HPDE6-E6E7 (cell line): Measurements from ENCODE around the gene DCST1.

Experiments used
- DNase-seq: peaks from one replicate; pipeline ENCODE4 v3.0.0; 2011; ENCODE audit warnings: missing footprints; ENCODE audit errors: extremely low spot score

The DCST1 gene

DNA sequence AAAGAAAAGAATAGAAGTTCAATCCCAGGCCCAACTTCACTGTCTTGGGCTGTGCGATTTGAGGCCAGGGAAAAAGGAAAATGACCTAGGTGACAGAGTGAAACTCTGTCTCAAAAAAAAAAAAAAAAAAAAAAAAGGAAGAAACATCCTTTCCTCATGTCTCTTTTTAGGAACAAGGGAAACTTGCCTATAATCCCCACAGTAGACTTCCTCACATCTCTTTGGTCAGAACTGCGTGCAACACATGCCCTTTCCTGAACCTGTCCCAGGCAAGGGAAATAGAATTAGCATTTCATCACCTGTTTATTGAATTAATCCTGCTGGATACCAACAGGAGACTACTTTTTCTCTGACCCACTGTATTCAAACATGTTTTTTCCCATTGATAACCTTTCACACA lies 2.3 kb downstream of the DCST1 start:
- DNase-seq = no peak

- DNase-seq = no peak
Measured at GRCh38 chr1:155037043-155037442, 3.4 kb downstream of the DCST1 start.

DNA sequence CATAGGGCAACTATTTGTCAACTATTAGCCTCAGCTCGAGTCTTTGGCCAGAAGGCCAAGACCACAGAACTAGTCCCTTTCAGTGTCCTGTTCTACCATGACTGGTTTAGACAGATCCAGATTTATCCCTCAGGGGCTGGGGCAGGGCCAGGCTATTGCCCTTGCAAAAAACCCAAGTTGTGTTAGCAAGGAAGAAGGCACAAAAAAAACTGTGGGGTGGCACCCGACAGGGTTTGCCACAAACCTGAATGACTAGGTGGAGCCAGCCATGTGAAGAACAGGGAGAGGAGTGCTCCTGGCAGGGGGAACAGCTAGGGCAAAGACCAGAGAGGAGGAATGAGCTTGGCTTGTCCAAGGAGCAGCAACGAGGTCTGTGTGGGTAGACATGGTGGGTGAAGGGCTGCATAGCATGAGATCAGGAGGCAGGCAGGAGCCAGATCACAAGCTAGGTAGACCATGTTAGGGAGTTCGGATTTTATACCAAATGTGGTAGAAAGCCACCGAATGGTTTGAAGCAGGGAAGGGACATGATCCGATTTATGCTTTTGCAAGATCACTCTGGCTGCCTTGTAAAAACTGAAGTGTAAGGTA lies 4.3 kb downstream of the DCST1 start:
- DNase-seq = no peak

DNA sequence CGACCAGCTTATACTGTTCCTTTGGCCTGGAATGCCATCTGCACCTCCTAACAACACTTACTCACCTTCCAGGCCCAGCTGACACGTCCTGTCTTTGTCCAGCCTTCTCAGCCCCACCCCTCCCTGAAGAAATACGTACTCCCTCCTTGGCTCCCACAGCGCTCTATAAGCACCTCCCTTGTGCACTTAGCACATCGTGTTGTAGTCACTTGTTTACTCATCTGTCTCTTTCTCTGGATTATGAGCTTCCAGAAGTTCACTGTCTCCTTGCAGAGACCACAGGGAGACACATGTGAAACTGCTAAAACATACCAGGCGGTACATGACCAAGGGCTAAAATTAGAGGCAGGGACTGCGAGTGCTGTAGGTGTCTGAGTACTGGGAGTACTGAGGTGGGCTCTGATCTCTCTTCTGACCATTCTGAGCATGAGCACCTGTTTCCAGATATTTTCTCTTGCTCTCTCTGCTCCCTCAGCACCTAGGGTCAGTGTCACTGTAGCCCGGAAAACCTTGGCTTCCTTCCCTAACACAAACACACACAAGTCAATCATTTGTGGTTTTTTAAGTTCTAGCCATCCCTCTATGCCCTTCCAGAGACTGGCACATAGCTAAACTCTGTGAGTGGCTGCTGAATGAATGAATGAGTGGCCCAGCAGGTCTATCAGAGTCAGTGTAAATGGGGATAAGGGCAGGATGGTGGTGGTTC lies 5.1 kb downstream of the DCST1 start:
- peak; percentile 82 for DNase-seq

DNA sequence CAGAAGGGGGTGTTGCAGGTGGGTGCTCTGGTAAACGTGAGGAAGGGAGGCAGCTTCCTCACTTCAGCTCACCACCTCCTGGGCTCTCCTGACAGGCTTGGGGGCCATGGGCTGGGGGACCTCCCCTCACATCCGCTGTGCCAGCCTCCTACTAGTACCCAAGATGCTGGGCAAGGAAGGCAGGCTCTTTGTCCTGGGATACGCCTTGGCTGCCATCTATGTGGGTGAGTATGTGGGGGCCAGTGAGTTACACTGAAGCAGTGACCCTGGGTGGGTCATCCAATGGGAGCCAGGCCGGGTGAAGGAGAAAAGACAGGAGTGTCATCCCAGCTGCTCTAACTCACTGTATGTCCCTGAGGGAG lies 5.7 kb downstream of the DCST1 start:
- no peak for DNase-seq

DNA sequence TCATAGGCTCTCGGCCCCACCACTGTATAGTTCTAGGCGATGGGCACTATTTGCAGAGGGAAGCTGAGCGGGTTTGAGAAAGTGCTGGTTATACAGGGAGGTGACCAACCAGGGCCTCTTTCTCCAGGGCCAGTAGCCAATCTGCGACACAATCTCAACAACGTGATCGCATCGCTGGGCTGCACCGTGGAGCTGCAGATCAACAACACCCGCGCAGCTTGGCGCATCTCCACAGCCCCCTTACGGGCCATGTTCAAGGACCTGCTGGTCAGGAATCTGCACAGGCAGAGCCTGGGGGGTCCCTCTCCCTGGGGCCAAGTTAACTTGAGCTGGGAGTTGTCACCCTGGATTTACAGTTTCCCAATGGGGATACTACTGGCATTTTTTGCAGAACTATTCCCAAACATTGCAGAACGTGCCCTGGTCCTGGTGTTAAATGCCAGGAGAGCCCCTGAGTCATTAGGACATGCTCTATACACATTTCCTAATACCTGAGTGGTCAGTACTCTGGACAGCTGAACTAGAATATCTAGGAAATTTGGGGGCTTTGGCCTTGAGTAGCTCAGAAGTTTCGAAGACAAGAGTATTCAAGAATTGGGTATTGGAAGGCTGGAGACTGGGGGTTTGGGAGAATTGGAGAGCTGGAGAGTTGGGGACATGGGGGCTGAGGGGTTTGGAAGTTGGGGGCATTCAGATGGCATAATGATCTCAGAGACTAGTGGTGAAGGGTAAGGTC lies 6.9 kb downstream of the DCST1 start:
- DNase-seq = no peak

DNA sequence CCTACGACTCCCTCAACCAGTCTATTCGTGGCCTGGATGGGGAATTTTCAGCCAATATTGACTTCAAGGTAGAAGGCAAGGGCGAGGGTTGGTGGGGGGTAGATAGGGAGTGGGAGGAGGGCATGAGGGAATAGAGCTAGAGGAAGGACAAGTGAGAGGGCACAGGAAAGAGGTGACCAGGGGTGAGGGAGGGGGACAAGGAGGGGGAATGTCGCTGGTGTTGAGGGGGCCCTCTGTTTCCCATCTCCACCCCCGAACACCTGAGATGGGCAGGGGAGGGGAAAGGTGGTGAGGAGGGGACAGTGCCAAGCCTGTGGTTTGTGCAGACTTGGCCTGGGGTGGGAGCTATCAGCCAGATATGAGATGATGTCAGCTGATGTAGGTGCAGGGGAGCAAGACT lies 9.2 kb downstream of the DCST1 start:
- no peak for DNase-seq

GRCh38 chr1:155043301-155043702 lies 9.7 kb downstream of the DCST1 start:
- no peak for DNase-seq

GRCh38 chr1:155043793-155044192 lies 10.2 kb downstream of the DCST1 start:
- DNase-seq = no peak

GRCh38 chr1:155044365-155044764 lies 10.7 kb downstream of the DCST1 start:
- DNase-seq = no peak

GRCh38 chr1:155044812-155045657 lies 11.4 kb downstream of the DCST1 start:
- peak; percentile 70 for DNase-seq

GRCh38 chr1:155048449-155049334 lies 15.1 kb downstream of the DCST1 start:
- no peak for DNase-seq

GRCh38 chr1:155049651-155050559 lies 16.3 kb downstream of the DCST1 start:
- no peak for DNase-seq

DNA sequence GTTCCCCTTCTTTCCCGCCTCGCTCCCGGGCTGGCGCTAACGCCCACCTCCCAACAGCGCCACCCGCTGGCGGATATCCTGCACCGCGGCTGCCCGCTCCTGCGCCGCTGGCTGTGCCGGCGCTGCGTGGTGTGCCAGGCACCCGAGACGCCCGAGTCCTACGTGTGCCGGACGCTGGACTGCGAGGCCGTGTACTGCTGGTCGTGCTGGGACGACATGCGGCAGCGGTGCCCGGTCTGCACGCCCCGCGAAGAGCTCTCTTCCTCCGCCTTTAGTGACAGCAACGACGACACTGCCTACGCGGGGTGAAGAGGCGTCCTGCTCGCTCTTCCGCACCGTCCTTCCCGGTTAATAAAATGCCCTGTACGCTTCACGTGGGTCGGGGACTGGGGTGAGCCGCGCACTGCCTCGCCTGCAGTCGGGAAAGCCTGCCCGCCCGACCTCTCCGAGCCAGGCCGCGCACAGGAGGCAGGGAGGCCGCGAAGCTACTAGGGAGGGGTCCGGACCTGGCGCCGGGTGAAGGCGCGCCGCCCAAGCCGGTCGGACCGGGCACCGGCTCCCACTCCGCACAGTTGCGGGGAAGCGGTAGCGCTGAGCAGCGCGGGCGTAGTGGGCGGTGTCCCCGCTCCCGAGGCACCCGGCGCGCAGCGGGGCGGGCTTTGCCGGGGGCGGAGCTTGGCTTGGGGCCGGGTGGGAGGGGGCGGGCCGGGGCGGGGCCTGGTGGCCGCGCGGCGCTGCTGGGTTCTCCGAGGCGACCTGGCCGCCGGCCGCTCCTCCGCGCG lies 17.1 kb downstream of the DCST1 start, which contains the start of gene ADAM15:
ADAM15 (plus strand) TSS at position 757 of the 782 bp plus-strand sequence. CDS start 71 bp downstream, outside the sequence.
- DNase-seq = peak; percentile 79

DNA sequence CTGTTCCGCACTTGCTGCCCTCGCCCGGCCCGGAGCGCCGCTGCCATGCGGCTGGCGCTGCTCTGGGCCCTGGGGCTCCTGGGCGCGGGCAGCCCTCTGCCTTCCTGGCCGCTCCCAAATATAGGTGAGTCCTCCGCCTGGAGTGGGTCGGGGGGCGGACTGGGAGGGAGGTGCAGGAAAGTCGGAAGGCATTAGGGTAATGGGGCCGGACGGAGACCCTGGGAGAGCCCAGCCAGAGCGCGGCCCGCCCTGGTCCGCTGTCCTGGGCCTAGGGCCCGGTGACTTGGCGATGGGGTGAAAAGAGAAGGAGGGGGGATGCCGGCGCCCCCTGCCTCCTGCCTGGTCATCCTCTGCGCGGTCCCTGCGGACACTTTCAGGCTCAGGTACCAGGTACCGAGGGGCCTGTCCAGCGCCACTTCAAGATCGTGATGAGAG lies 17.7 kb downstream of the DCST1 start:
- DNase-seq = no peak

DNA sequence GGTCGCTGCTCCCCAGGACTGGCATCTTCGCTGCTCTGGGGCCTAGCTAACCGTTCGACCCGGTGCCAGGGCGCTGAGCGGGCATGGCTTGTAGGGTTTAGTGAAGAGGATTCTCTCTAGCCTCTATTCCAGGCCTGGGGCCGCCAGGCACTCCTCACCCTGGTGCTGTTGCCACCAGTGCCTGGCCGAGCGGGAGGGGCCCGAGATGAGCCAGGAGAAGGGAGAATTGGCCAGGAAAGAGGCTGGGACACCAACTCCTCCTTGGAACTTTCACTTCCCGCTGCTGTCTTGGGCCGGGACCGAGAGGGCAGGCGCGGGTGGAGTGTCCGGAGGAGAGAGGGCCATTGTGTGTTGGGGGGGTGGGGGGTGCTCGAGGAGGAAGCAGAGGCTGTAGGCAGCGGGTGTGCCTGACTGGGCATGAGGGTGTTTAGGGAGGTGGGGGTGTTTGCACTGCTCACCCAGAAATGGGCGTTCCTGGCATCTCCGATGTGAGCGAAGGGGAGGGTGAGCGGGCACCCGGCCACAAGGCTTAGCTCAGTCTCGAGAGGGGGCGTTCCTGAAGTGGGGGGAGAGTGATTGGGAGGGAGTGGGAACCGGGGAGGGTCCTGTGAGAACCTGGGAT lies 18.3 kb downstream of the DCST1 start:
- DNase-seq = peak; percentile 49

- DNase-seq = peak; percentile 72
Measured at GRCh38 chr1:155052439-155053395, 19.1 kb downstream of the DCST1 start.
